DMS114 treated with DMSO at 0.1 percent for 48 hours (cell line): ENCODE results near the gene ATP7B.

Experiments used
- DNase-seq: peaks from one replicate; lab custom pipeline; 2025; ENCODE audit not compliant: unreplicated experiment; lab: John Stamatoyannopoulos, UW

The ATP7B gene

GRCh38 chr13:51953347-51954195 lies 57.7 kb downstream of the ATP7B start:
- no peak for DNase-seq

- DNase-seq: no peak
Observed at GRCh38 chr13:51950722-51951121, 60.5 kb downstream of the ATP7B start.

GRCh38 chr13:51946163-51946669 lies 65.0 kb downstream of the ATP7B start:
- DNase-seq: no peak

DNA sequence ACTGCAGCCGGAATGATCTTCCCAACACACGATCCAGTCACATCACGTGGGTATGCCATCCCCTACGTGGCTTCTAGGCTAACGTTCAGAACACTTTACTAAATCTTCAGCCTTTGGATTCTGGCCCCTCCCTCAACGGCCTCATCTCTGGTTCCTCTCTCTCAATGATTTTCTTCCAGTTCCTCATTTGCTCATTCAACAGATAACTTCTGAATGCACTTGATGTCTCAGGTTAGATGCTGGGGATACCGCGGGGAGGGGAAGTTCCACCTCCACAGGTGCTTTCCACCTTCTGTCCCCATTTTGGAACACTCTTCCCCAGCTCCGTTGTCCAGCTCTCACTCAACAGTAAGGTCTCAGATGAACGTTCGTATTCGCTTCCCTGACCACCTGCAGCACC lies 66.1 kb downstream of the ATP7B start:
- DNase-seq: no peak

GRCh38 chr13:51944428-51944827 lies 66.8 kb downstream of the ATP7B start:
- DNase-seq: no peak

DNA sequence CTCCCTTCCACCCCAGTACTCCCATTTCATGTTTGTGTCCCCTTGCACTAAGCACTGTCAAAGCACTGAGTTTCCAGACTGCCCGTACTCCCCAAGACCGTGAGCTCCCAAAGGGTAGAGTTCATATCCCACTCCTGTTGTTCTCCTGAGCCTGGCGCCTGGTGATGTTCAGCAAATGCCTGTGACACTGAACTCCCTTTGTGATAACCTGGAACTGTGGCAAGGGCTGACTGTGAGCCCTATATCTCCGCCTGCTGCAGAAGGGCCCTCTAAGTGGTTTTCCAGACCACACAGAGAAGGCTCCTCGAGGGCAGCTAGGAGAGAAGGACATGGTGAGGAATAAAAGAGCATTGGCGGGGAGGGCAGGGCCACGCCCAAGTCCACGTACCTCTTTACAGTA lies 67.5 kb downstream of the ATP7B start:
- no peak for DNase-seq

- no peak for DNase-seq
Observed at GRCh38 chr13:51942189-51942588, 69.1 kb downstream of the ATP7B start.

GRCh38 chr13:51938454-51938853 lies 72.8 kb downstream of the ATP7B start:
- DNase-seq: no peak

GRCh38 chr13:51937320-51938290 lies 73.6 kb downstream of the ATP7B start:
- no peak for DNase-seq

DNA sequence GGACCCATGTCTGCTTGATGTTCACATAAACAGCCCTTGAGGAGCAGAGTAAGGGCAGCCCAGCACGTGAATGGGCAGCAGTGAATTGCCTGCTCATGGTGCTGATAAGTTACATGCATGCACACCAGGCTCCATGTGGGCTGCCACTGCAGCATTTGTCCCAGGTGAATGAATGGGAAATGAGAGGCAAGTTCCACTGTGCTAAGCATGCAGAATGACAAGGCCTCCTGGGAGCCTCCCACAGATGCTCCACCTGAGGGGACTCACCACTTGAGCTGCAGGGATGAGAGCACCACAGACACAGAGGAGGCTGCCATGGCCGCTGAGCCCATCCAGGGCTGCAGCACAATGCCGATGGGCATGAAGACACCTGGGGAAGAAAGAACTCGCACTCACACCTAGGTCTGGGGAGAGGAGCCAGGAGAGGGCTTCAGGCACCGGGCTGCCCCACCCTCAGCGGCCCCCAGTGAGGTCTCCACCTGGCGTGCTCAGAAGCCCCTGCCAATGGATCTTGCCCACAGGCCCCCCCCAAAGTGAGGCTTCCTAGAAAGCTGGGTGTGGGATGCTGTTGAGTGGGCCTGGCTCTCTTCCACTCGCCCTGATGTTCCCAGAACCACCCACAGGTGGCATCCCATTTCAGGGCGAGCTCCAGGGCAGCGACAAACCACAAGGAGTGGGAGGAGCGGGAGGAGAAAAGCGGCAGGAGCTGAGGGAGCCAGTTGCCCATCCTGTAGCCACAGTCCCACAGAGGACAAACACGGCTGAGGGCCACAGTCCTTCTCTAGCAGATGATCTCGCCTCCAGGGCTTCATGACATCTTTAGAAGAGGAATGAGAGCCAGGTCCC lies 75.7 kb downstream of the ATP7B start:
- no peak for DNase-seq

- no peak for DNase-seq
Observed at GRCh38 chr13:51934461-51935087, 76.7 kb downstream of the ATP7B start.

- no peak for DNase-seq
Observed at GRCh38 chr13:51933466-51934058, 77.7 kb downstream of the ATP7B start.

DNA sequence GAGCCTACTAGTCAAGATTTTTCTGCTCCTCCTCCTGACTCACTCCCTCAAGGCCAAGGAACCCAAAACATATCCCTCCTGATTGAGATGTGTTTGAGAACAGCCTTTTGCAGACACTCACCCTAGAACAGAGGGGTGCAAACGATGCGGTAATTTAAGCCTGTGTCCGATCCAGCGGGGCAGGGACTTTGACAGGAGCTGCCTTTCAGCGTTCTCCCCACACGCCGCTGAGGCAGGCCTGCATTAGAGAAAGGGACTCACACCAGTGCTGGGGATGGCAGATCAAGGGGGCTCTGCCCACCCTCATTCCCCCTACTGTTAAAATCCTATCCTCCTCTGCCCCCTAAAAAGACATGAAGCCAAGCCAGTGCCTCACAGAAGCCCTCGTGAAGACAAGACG lies 79.0 kb downstream of the ATP7B start:
- no peak for DNase-seq

DNA sequence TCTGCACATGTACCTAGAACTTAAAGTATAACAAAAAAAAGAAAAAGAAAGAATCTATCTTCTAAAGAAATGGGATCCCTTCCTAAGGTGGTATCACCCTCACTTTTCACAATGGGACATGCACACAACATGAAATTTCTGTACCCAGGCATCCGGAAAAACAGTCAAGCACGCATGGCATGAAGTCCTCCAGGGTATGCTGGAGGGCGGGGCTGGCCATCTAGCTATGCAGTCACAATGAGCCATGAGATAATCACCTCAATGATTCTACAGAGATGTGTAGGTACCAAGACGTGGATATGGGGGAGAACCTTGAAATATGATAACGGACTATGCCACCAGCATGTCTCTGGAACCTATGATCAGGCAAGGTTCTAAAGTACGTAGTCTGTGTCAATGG lies 79.6 kb downstream of the ATP7B start:
- no peak for DNase-seq

DNA sequence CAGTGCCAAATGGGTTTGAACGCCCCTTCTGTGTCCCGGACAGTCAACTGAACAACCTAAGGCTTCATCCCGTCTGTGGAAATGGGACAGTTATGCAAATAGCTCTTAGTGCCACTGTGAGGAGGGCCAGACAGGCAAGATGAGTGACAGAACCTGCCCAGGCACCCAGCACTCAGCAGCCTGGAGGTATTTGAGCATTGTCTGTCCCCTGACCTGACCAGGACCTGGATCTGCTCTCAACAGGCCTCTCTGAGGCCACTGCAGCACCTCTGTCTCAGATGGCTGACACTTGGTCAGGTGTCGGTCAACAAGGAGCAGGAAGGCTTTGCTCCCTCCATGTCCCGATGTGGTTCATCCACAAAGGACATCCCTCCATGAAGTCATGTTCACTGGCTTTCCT lies 81.6 kb downstream of the ATP7B start:
- DNase-seq: no peak

- DNase-seq: no peak
Observed at GRCh38 chr13:51928231-51928630, 83.0 kb downstream of the ATP7B start.

- DNase-seq: no peak
Observed at GRCh38 chr13:51927129-51927528, 84.1 kb downstream of the ATP7B start.

DNA sequence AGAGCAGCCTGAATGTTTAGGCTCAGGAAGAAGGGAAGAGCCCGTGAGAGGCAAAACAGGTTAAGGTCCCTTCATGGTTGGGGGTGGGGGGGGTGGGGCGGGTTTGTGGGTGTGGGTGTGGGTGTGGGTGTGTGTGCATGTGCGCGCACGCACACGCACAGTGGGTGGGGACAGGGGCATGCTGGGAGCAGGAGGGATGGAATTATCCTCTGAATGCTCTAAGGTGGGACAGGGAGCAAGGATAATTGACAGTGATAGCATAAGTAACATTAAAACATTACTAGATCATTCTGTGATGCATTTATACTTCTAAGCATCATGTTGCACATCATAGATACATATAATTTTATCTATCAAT lies 84.7 kb downstream of the ATP7B start:
- DNase-seq: no peak

GRCh38 chr13:51925865-51926527 lies 85.3 kb downstream of the ATP7B start:
- DNase-seq: no peak
